ENCODE data around the gene IL15. TPM values are rescaled to one million over a fixed set of nuclear protein-coding genes. Genes with fewer than 3 reads are reported as not detected.
"Not testable (repeated sequence)": the region's sequence is repeated elsewhere in the genome, so short reads cannot be mapped to it uniquely, and the experiment has no call there.

Gene IL15
- polyA plus RNA-seq, 3 donors: 1.7 to 2.0 (median 1.7) TPM

- DNase-seq (ENCODE audit: low read depth in 3 of 3, low spot score in 2 of 3): no peak
Observed at GRCh38 chr4:141645611-141646340, 9.4 kb downstream of the IL15 start.

- DNase-seq (ENCODE audit: low read depth in 3 of 3, low spot score in 2 of 3): no peak
Observed at GRCh38 chr4:141646969-141647368, 10.6 kb downstream of the IL15 start.

GRCh38 chr4:141647966-141648365 lies 11.6 kb downstream of the IL15 start:
- DNase-seq (ENCODE audit: low read depth in 3 of 3, low spot score in 2 of 3): no peak

GRCh38 chr4:141652161-141652778 lies 15.9 kb downstream of the IL15 start:
- no peak for DNase-seq (ENCODE audit: low read depth in 3 of 3, low spot score in 2 of 3)

- DNase-seq (ENCODE audit: low read depth in 3 of 3, low spot score in 2 of 3): no peak
Observed at GRCh38 chr4:141654098-141654497, 17.7 kb downstream of the IL15 start.

GRCh38 chr4:141656031-141656430 lies 19.6 kb downstream of the IL15 start:
- DNase-seq (ENCODE audit: low read depth in 3 of 3, low spot score in 2 of 3): no peak

- no peak for DNase-seq (ENCODE audit: low read depth in 3 of 3, low spot score in 2 of 3)
Observed at GRCh38 chr4:141657550-141658250, 21.3 kb downstream of the IL15 start.

GRCh38 chr4:141658309-141658708 lies 21.9 kb downstream of the IL15 start:
- DNase-seq (ENCODE audit: low read depth in 3 of 3, low spot score in 2 of 3): no peak

- DNase-seq (ENCODE audit: low read depth in 3 of 3, low spot score in 2 of 3): no peak
Observed at GRCh38 chr4:141659539-141659938, 23.2 kb downstream of the IL15 start.

- no peak for DNase-seq (ENCODE audit: low read depth in 3 of 3, low spot score in 2 of 3)
Observed at GRCh38 chr4:141660880-141661279, 24.5 kb downstream of the IL15 start.

- no peak for DNase-seq (ENCODE audit: low read depth in 3 of 3, low spot score in 2 of 3)
Observed at GRCh38 chr4:141668200-141668910, 32.0 kb downstream of the IL15 start.

GRCh38 chr4:141669501-141669900 lies 33.1 kb downstream of the IL15 start:
- DNase-seq (ENCODE audit: low read depth in 3 of 3, low spot score in 2 of 3): no peak

- no peak for DNase-seq (ENCODE audit: low read depth in 3 of 3, low spot score in 2 of 3)
Observed at GRCh38 chr4:141675384-141675783, 39.0 kb downstream of the IL15 start.

- no peak for DNase-seq (ENCODE audit: low read depth in 3 of 3, low spot score in 2 of 3)
Observed at GRCh38 chr4:141676087-141676670, 39.8 kb downstream of the IL15 start.

GRCh38 chr4:141680060-141680459 lies 43.7 kb downstream of the IL15 start:
- no peak for DNase-seq (ENCODE audit: low read depth in 3 of 3, low spot score in 2 of 3)

GRCh38 chr4:141684785-141685184 lies 48.4 kb downstream of the IL15 start:
- DNase-seq (ENCODE audit: low read depth in 3 of 3, low spot score in 2 of 3): no peak

GRCh38 chr4:141686146-141686775 lies 49.9 kb downstream of the IL15 start:
- DNase-seq (ENCODE audit: low read depth in 3 of 3, low spot score in 2 of 3): no peak

- no peak for DNase-seq (ENCODE audit: low read depth in 3 of 3, low spot score in 2 of 3)
Observed at GRCh38 chr4:141686879-141687278, 50.5 kb downstream of the IL15 start.

GRCh38 chr4:141689726-141690296 lies 53.4 kb downstream of the IL15 start:
- DNase-seq (ENCODE audit: low read depth in 3 of 3, low spot score in 2 of 3): not testable (repeated sequence)

GRCh38 chr4:141691247-141691646 lies 54.9 kb downstream of the IL15 start:
- DNase-seq (ENCODE audit: low read depth in 3 of 3, low spot score in 2 of 3): not testable (repeated sequence)

Measured in right renal cortex interstitium (tissue), 3 donors.